Measurements from ENCODE around the gene SLC6A19. TPM values are rescaled to one million over a fixed set of nuclear protein-coding genes. Genes with fewer than 3 reads are reported as not detected.

SLC6A19 gene
- total RNA-seq, 2 donors from 2014 or later, result 0.09 to 0.17 TPM

DNA sequence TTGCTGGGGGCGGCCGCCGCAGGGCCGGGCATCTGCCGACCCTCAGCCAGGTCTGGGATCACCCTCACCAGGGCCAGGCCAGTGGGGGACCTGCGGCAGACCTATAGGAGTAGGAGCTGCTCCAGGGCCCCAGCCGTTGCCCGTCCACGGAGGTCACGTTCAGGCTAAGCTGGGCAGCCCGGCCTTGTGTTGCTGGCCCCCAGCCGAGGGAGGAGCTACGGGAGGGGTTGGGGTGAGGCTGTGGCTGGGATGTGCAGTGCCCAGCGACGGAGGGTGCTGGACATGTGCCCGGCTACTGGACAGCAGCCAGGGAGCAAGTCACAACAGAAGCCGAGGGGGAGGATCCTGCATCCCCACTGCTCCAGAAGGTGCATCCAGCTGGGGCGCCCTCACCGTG is 39.6 kb upstream of the SLC6A19 start:
- Histone ChIP-seq H3K4me1 (replicated peaks) (peaks cover 4% of the 10 kb centered on the region), H3K36me3 (no peaks in the 10 kb centered on the region), H3K9me3 (no peaks in the 10 kb centered on the region), H3K27ac (peak overlapping the region; percentile 23 to 61), H3K4me3 (no peak overlapping the region), H3K27me3 (replicated peaks; ENCODE audit: insufficient read depth) (no peaks in the 10 kb centered on the region)
- WGBS, result 27% methylated on average over 19 of the region's 19 CpGs
- DNase-seq (ENCODE audit: low spot score), result peak; percentile 84
- TF ChIP-seq POLR2A (IDR thresholded peaks at IDR 0.05), result no peak
- TF ChIP-seq POLR2AphosphoS5 (IDR thresholded peaks at IDR 0.05), result peak; percentile 39
- intact Hi-C loops (cut with DNase I), result no loop called here

GRCh38 chr5:1162276-1162675 is 39.1 kb upstream of the SLC6A19 start:
- Histone ChIP-seq H3K36me3 (no peaks in the 10 kb centered on the region), H3K27ac (no peak overlapping the region), H3K27me3 (replicated peaks; ENCODE audit: insufficient read depth) (no peaks in the 10 kb centered on the region), H3K4me3 (no peak overlapping the region), H3K9me3 (no peaks in the 10 kb centered on the region), H3K4me1 (replicated peaks) (peaks cover 4% of the 10 kb centered on the region)
- no peak for DNase-seq (ENCODE audit: low spot score)
- TF ChIP-seq POLR2AphosphoS5 (IDR thresholded peaks at IDR 0.05) (no peak), POLR2A (IDR thresholded peaks at IDR 0.05) (no peak), CTCF (IDR thresholded peaks at IDR 0.05) (no peak)
- 71% methylated on average over 17 of the region's 17 CpGs for WGBS
- intact Hi-C loops (cut with DNase I), result no loop called here

DNA sequence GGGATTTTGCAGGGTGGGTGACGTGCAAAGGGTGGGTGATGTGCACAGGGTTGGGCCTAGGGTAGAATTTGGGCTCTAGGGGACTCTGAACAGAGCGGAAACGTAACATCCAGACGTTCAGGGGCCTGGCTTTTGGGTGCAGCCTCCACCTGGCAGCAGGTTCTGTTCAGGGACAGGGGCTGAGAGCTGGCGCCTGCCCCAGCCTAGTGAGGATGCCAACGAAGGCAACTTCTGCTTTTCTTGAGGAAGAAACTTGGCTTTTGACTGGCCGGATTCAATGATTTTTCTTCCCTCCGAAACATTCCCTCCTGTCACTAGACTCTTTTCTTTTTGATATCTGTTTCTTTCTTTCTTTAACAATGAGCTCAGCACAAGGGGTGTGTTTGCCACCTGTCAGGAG is 38.6 kb upstream of the SLC6A19 start:
- Histone ChIP-seq H3K4me3 (no peak overlapping the region), H3K36me3 (no peaks in the 10 kb centered on the region), H3K27me3 (replicated peaks; ENCODE audit: insufficient read depth) (no peaks in the 10 kb centered on the region), H3K9me3 (no peaks in the 10 kb centered on the region), H3K27ac (no peak overlapping the region), H3K4me1 (replicated peaks) (peaks cover 4% of the 10 kb centered on the region)
- TF ChIP-seq POLR2A (IDR thresholded peaks at IDR 0.05), result no peak
- no peak for TF ChIP-seq POLR2AphosphoS5 (IDR thresholded peaks at IDR 0.05)
- no peak for TF ChIP-seq CTCF (IDR thresholded peaks at IDR 0.05)
- intact Hi-C loops (cut with DNase I), result no loop called here
- DNase-seq (ENCODE audit: low spot score), result no peak
- 63% methylated on average over 8 of the region's 8 CpGs for WGBS

GRCh38 chr5:1163366-1163765 is 38.0 kb upstream of the SLC6A19 start:
- intact Hi-C loops (cut with DNase I), result no loop called here

GRCh38 chr5:1163879-1164278 is 37.5 kb upstream of the SLC6A19 start:
- Histone ChIP-seq H3K36me3 (no peaks in the 10 kb centered on the region), H3K27ac (no peak overlapping the region), H3K27me3 (replicated peaks; ENCODE audit: insufficient read depth) (no peaks in the 10 kb centered on the region), H3K4me3 (no peak overlapping the region), H3K4me1 (replicated peaks) (peaks cover 4% of the 10 kb centered on the region), H3K9me3 (no peaks in the 10 kb centered on the region)
- 94% methylated on average over 14 of the region's 14 CpGs for WGBS
- intact Hi-C loops (cut with DNase I), result no loop called here
- TF ChIP-seq CTCF (IDR thresholded peaks at IDR 0.05) (no peak), POLR2A (IDR thresholded peaks at IDR 0.05) (no peak), POLR2AphosphoS5 (IDR thresholded peaks at IDR 0.05) (no peak)
- no peak for DNase-seq (ENCODE audit: low spot score)

More at GRCh38 chr5:1163366-1163765, 38.0 kb upstream of the SLC6A19 start:
- DNase-seq (ENCODE audit: low spot score), result no peak
- no peaks in the 10 kb centered on the region for H3K36me3 ChIP-seq
- no peaks in the 10 kb centered on the region for H3K9me3 ChIP-seq
- no peak for TF ChIP-seq CTCF (IDR thresholded peaks at IDR 0.05)
- H3K27me3 ChIP-seq (replicated peaks; ENCODE audit: insufficient read depth), result no peaks in the 10 kb centered on the region
- no peak overlapping the region for H3K4me3 ChIP-seq
- H3K4me1 ChIP-seq (replicated peaks), result peaks cover 4% of the 10 kb centered on the region
- H3K27ac ChIP-seq, result no peak overlapping the region
- WGBS, result 92% methylated on average over 12 of the region's 12 CpGs

Data from prostate gland (tissue), 2 donors.